Measurements from ENCODE around the gene PARD3.

Gene PARD3

DNA sequence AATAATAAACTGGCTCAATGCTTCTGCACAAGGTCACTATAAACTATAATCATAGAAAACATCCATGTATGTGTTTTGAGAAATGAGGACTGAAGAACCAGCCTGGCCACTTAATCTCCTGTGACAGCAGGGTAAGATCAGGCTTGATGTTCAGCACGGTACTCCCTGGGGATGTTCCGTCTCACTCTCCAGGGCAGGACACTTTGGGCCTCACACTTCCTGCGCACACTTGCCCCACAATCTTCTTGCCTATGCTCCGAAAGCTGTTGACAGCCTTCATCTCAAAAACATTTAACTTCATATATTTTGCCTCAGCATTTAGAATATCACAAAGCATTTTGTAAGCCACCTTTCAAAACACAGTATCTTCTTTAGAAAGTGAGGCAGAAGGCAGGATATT lies 92.7 kb downstream of the PARD3 start:
- DNase-seq (ENCODE audit: low read depth) = no peak
- H3K4me3 ChIP-seq (ENCODE audit: low read depth, low read length) = no peak overlapping the region
- TF ChIP-seq, protein P1, sequence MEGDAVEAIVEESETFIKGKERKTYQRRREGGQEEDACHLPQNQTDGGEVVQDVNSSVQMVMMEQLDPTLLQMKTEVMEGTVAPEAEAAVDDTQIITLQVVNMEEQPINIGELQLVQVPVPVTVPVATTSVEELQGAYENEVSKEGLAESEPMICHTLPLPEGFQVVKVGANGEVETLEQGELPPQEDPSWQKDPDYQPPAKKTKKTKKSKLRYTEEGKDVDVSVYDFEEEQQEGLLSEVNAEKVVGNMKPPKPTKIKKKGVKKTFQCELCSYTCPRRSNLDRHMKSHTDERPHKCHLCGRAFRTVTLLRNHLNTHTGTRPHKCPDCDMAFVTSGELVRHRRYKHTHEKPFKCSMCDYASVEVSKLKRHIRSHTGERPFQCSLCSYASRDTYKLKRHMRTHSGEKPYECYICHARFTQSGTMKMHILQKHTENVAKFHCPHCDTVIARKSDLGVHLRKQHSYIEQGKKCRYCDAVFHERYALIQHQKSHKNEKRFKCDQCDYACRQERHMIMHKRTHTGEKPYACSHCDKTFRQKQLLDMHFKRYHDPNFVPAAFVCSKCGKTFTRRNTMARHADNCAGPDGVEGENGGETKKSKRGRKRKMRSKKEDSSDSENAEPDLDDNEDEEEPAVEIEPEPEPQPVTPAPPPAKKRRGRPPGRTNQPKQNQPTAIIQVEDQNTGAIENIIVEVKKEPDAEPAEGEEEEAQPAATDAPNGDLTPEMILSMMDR (IDR thresholded peaks at IDR 0.05; ENCODE audit: insufficient read depth, low read depth, low read length, missing control alignments) = no peak

DNA sequence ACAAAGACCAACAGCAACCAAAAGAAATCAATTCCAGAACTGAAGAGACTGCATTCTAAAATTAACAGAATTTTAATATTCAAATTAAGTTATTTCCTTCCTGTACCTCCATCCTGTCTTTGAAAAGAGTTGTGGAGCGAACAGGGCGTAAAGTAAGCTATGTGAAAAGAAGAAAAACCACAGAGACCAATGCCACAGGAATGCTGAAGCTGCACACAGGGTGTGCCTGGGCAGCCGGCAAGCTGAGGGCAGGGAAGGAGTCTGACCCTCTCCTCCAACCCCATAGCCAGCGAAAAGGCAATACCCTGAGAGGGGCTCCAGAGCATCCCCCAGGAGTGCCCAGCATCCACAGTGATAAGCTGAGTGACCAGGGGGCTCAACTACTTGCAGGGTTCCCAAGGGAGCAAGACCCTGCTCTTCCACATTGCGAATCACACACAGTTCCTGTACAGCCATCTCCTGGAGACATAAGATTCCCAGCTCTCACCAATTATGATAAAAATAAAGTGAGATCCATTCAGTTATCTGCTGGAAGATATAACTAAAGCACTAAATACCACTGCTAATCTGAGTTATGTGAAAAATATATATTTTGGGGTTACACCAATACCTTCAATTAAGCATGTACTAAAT lies 93.8 kb downstream of the PARD3 start:
- no peak overlapping the region for H3K4me3 ChIP-seq (ENCODE audit: low read depth, low read length)
- no peak for DNase-seq (ENCODE audit: low read depth)
- TF ChIP-seq, protein P1 (IDR thresholded peaks at IDR 0.05; ENCODE audit: insufficient read depth, low read depth, low read length, missing control alignments) = no peak

DNA sequence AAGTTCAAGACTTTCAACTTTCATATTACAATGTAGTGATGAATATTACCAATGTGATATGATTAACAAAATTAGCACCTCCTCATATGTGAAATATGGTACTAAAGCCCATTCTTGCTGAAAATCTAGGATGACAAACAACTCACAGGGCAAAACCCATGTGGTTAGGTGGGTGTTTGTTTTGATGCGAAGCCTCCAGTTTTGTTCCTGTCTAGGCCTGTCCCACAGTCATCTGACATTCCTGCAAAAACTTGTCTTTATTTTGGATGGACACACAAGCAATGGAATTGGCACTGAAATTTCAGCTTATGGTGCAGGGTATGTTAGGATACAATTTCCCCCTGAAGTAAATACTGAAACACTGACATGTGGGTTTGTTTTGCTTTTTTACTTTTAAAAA lies 95.3 kb downstream of the PARD3 start:
- H3K4me3 ChIP-seq (ENCODE audit: low read depth, low read length) = no peak overlapping the region
- TF ChIP-seq, protein P1 (IDR thresholded peaks at IDR 0.05; ENCODE audit: insufficient read depth, low read depth, low read length, missing control alignments) = no peak
- no peak for DNase-seq (ENCODE audit: low read depth)

DNA sequence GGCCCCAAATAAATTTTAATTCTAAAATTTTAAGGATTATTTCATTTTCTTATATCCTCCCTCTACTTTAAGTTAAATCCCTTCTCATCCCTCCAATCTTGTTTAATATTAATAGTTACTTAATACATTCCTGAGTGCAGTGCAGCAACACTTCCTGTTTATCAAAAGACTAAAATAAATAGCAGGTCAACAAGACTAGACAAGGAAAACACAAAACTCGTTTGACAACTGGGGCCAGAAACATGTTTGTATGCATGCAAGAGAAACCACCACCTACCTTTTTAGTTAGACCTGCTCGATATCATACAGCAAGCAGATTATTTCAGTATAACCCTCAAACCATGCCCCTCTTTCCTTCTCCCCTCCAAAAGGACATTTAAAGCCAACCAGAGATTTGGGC lies 95.8 kb downstream of the PARD3 start:
- no peak overlapping the region for H3K4me3 ChIP-seq (ENCODE audit: low read depth, low read length)
- TF ChIP-seq, protein P1 (IDR thresholded peaks at IDR 0.05; ENCODE audit: insufficient read depth, low read depth, low read length, missing control alignments) = no peak

DNA sequence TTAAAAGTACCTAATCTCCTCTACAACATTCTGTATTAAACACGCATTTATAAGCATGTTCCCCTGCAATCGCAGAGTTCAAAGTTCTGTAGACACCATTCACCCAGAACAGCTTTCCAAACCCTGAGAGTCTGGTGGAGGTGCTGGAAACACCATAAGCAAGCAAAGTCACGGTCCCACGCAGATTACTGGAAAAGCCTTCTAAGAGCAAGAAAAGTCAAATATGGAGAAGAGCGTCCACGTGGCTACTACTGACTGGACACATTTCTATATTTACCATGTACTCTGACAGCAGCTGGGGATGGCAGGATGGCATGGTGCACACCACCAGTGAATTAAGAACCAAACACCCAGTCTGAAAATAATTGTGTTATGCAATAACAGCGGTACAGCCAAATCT lies 97.7 kb downstream of the PARD3 start:
- no peak for DNase-seq (ENCODE audit: low read depth)
- TF ChIP-seq, protein P1 (IDR thresholded peaks at IDR 0.05; ENCODE audit: insufficient read depth, low read depth, low read length, missing control alignments) = no peak
- H3K4me3 ChIP-seq (ENCODE audit: low read depth, low read length) = no peak overlapping the region

More for the DNA sequence above, 95.8 kb downstream of the PARD3 start:
- no peak for DNase-seq (ENCODE audit: low read depth)

DNA sequence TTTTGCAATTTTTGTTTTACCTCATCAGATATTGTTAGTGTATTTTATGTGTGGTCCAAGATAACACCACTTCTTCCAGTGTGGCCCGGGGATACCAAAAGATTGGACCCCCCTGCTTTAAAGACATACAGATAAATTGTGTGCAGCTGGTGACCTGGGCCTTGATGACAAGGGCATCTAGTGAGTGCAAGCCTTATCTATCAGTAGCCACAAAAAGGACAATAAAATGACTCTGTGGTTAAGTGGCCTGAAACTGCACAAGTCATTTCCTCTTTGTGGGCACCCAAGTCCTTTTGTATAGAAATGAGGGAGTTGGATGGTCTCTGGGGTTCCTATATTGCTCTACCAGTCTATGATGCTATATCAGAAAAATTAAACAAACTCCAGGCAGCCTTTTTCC lies 98.1 kb downstream of the PARD3 start:
- H3K4me3 ChIP-seq (ENCODE audit: low read depth, low read length) = no peak overlapping the region
- DNase-seq (ENCODE audit: low read depth) = peak; percentile 19
- TF ChIP-seq, protein P1 (IDR thresholded peaks at IDR 0.05; ENCODE audit: insufficient read depth, low read depth, low read length, missing control alignments) = no peak

DNA sequence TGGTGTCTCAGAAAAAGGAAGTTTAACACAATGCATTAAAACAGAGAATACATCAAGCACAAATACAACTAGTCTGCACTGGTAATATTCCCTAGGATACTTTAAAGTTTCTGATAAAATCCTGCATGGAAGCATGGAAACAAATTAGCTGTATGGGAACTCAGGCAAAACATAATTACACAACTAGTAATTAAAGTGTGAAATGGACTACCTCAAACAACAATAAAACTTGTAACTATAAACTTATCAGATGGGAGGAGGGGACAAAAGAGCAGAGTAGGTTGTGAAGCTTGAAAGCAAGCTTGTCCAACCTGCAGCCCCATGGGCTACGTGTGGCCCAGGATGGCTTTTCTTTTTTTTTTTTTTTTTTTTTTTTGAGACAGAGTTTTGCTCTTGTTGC lies 98.9 kb downstream of the PARD3 start:
- no peak overlapping the region for H3K4me3 ChIP-seq (ENCODE audit: low read depth, low read length)
- no peak for DNase-seq (ENCODE audit: low read depth)
- TF ChIP-seq, protein P1 (IDR thresholded peaks at IDR 0.05; ENCODE audit: insufficient read depth, low read depth, low read length, missing control alignments) = no peak
